ENCODE measurements around the gene SFRP5.

- TF ChIP-seq ZNF121 (CRISPR knock-in tag; IDR thresholded peaks at IDR 0.05) = no peak
- TF ChIP-seq POLR2G (IDR thresholded peaks at IDR 0.05; ENCODE audit: low read depth, low read length) = no peak
- TF ChIP-seq POLR2A (IDR thresholded peaks at IDR 0.05; ENCODE audit: insufficient read depth in 1 of 2, low read depth in 2 of 2, low read length in 2 of 2) = no peak
- TF ChIP-seq CTCF (CRISPR knock-in tag; IDR thresholded peaks at IDR 0.05) = no peak
- TF ChIP-seq, protein P1, sequence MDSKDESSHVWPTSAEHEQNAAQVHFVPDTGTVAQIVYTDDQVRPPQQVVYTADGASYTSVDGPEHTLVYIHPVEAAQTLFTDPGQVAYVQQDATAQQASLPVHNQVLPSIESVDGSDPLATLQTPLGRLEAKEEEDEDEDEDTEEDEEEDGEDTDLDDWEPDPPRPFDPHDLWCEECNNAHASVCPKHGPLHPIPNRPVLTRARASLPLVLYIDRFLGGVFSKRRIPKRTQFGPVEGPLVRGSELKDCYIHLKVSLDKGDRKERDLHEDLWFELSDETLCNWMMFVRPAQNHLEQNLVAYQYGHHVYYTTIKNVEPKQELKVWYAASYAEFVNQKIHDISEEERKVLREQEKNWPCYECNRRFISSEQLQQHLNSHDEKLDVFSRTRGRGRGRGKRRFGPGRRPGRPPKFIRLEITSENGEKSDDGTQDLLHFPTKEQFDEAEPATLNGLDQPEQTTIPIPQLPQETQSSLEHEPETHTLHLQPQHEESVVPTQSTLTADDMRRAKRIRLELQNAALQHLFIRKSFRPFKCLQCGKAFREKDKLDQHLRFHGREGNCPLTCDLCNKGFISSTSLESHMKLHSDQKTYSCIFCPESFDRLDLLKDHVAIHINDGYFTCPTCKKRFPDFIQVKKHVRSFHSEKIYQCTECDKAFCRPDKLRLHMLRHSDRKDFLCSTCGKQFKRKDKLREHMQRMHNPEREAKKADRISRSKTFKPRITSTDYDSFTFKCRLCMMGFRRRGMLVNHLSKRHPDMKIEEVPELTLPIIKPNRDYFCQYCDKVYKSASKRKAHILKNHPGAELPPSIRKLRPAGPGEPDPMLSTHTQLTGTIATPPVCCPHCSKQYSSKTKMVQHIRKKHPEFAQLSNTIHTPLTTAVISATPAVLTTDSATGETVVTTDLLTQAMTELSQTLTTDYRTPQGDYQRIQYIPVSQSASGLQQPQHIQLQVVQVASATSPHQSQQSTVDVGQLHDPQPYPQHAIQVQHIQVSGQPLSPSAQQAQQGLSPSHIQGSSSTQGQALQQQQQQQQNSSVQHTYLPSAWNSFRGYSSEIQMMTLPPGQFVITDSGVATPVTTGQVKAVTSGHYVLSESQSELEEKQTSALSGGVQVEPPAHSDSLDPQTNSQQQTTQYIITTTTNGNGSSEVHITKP (CRISPR knock-in tag; IDR thresholded peaks at IDR 0.05; ENCODE audit: low read depth) = no peak
- no peak for TF ChIP-seq TEAD2 (CRISPR knock-in tag; IDR thresholded peaks at IDR 0.05)
- TF ChIP-seq FOXK1 (CRISPR knock-in tag; IDR thresholded peaks at IDR 0.05; ENCODE audit: borderline replicate concordance, low read depth) = no peak
- TF ChIP-seq, protein P2, sequence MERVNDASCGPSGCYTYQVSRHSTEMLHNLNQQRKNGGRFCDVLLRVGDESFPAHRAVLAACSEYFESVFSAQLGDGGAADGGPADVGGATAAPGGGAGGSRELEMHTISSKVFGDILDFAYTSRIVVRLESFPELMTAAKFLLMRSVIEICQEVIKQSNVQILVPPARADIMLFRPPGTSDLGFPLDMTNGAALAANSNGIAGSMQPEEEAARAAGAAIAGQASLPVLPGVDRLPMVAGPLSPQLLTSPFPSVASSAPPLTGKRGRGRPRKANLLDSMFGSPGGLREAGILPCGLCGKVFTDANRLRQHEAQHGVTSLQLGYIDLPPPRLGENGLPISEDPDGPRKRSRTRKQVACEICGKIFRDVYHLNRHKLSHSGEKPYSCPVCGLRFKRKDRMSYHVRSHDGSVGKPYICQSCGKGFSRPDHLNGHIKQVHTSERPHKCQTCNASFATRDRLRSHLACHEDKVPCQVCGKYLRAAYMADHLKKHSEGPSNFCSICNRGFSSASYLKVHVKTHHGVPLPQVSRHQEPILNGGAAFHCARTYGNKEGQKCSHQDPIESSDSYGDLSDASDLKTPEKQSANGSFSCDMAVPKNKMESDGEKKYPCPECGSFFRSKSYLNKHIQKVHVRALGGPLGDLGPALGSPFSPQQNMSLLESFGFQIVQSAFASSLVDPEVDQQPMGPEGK (CRISPR knock-in tag; IDR thresholded peaks at IDR 0.05) = no peak
- TF ChIP-seq, protein P3, sequence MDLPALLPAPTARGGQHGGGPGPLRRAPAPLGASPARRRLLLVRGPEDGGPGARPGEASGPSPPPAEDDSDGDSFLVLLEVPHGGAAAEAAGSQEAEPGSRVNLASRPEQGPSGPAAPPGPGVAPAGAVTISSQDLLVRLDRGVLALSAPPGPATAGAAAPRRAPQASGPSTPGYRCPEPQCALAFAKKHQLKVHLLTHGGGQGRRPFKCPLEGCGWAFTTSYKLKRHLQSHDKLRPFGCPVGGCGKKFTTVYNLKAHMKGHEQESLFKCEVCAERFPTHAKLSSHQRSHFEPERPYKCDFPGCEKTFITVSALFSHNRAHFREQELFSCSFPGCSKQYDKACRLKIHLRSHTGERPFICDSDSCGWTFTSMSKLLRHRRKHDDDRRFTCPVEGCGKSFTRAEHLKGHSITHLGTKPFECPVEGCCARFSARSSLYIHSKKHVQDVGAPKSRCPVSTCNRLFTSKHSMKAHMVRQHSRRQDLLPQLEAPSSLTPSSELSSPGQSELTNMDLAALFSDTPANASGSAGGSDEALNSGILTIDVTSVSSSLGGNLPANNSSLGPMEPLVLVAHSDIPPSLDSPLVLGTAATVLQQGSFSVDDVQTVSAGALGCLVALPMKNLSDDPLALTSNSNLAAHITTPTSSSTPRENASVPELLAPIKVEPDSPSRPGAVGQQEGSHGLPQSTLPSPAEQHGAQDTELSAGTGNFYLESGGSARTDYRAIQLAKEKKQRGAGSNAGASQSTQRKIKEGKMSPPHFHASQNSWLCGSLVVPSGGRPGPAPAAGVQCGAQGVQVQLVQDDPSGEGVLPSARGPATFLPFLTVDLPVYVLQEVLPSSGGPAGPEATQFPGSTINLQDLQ (CRISPR knock-in tag; IDR thresholded peaks at IDR 0.05) = no peak
- TF ChIP-seq, protein P4, sequence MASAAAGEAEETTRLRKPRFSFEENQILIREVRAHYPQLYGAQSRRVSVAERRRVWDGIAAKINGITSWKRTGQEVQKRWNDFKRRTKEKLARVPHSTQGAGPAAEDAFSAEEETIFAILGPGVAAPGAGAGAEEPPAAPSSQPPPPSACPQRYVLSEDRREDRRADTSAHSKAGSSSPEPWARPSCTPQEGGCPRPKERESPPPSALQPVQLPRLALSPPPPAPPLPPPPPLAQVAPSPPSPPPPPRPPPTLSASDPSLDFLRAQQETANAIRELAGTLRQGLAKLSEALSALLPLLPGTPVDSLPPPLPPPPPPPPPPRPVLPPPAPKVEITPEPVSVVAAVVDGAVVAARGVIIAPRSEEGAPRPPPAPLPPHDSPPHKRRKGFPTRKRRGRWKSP (CRISPR knock-in tag; IDR thresholded peaks at IDR 0.05) = no peak
- TF ChIP-seq CREM (IDR thresholded peaks at IDR 0.05) = no peak
- TF ChIP-seq CREM (CRISPR knock-in tag; IDR thresholded peaks at IDR 0.05) = no peak
- no peak for TF ChIP-seq MED13 (CRISPR knock-in tag; IDR thresholded peaks at IDR 0.05)
Observed at GRCh38 chr10:97778452-97779302, 6.9 kb upstream of the SFRP5 start.
